ENCODE results near the gene VPS13D. TPM values are rescaled to one million over a fixed set of nuclear protein-coding genes. Genes with fewer than 3 reads are reported as not detected.

Gene VPS13D
- total RNA-seq, 1 experiment from 2014 or later, result 33.1 TPM

DNA sequence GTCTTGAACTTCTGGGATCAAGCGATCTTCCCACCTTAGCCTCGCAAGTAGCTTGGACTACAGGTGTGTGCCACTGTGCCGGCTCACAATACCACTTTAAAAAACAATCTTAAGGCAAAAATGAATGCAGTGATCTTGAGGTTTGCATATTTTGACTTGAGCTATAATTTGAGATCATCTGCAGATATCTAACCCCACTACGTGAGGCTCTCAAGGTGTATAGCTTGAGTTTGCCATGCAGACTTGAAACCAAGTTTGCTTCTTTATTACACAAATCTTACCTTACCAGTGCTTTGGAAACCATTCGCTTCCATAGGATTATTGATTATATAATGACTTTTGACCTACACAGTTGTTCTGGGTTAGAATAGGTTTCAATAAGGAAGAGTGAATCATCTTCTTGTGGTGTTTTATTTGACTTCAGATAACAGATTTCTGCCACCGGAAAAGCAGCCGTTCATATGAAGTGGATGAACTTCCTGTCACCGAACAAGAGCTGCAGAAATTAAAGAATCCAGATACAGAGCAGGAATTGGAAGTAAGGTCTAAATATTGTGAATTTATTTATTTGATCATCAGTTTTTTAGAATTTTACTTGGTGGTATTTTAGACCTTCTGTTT lies 155.1 kb downstream of the VPS13D start:
- in situ Hi-C loops (cut with HindIII; ENCODE audit: low pct_unique_long_range_greater_than_20kb, low sequenced_read_pairs), result no loop called here
- Histone ChIP-seq H3K4me3 (ENCODE audit: low read depth in 2 of 2, low read length in 2 of 2) (no peak overlapping the region), H3K27ac (ENCODE audit: low read length) (no peak overlapping the region), H3K27me3 (ENCODE audit: control insufficient read depth, insufficient read depth, low read length) (no peaks in the 10 kb centered on the region), H3K4me1 (ENCODE audit: control insufficient read depth, insufficient read depth, low read length) (peaks cover 16% of the 10 kb centered on the region), H3K9me3 (ENCODE audit: control insufficient read depth, insufficient read depth, low read depth, low read length) (peaks cover 17% of the 10 kb centered on the region; the same call in 1 of the 2 replicates), H3K36me3 (ENCODE audit: control insufficient read depth, insufficient read depth, low read length) (peaks cover 7% of the 10 kb centered on the region; the same call in 1 of the 2 replicates)
- POLR2A ChIA-PET, result interaction anchor here (0.6 to 0.7 kb wide), 2 partner anchors 69 to 106 kb away, joined by 3 read pairs; no protein-coding TSS in a partner anchor
- DNase-seq (ENCODE audit: low read depth, low spot score), result no peak
- TF ChIP-seq POLR2AphosphoS5 (IDR thresholded peaks at IDR 0.05; ENCODE audit: low read depth, low read length) (no peak), SIN3A (IDR thresholded peaks at IDR 0.05; ENCODE audit: borderline replicate concordance, insufficient read depth, low read depth, low read length) (no peak)
- TF ChIP-seq, protein P1, sequence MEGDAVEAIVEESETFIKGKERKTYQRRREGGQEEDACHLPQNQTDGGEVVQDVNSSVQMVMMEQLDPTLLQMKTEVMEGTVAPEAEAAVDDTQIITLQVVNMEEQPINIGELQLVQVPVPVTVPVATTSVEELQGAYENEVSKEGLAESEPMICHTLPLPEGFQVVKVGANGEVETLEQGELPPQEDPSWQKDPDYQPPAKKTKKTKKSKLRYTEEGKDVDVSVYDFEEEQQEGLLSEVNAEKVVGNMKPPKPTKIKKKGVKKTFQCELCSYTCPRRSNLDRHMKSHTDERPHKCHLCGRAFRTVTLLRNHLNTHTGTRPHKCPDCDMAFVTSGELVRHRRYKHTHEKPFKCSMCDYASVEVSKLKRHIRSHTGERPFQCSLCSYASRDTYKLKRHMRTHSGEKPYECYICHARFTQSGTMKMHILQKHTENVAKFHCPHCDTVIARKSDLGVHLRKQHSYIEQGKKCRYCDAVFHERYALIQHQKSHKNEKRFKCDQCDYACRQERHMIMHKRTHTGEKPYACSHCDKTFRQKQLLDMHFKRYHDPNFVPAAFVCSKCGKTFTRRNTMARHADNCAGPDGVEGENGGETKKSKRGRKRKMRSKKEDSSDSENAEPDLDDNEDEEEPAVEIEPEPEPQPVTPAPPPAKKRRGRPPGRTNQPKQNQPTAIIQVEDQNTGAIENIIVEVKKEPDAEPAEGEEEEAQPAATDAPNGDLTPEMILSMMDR (IDR thresholded peaks at IDR 0.05), result no peak
- ATAC-seq, result no peak
- intact Hi-C loops (cut with micrococcal nuclease; ENCODE audit: unreplicated experiment), result no loop called here
- CTCF ChIA-PET, result no interaction called here
- no TSS peak for BruUV-seq (replicated peaks)

DNA sequence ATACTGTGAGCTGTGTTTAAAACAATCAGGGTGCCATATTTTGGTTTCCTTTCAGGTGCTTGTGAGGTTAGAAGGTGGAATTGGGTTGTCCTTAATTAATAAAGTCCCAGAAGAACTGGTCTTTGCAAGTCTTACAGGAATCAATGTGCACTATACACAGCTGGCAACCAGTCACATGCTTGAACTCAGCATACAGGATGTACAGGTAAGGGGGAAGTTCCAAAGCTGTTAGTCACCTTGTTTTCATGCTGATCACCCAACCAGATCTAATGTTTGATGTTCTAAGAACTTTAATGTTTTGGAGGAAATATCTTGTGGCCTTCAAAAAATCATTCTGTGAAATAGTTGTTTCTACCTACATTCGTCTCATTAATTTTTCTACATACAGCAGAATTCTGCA lies 156.3 kb downstream of the VPS13D start:
- POLR2A ChIA-PET, result no interaction called here
- CTCF ChIA-PET, result no interaction called here
- Histone ChIP-seq H3K27ac (ENCODE audit: low read length) (no peak overlapping the region), H3K27me3 (ENCODE audit: control insufficient read depth, insufficient read depth, low read length) (no peaks in the 10 kb centered on the region), H3K4me1 (ENCODE audit: control insufficient read depth, insufficient read depth, low read length) (peaks cover 4% of the 10 kb centered on the region; the same call in 1 of the 2 replicates), H3K4me3 (ENCODE audit: low read depth in 2 of 2, low read length in 2 of 2) (no peak overlapping the region), H3K36me3 (ENCODE audit: control insufficient read depth, insufficient read depth, low read length) (peaks cover 7% of the 10 kb centered on the region; the same call in 1 of the 2 replicates), H3K9me3 (ENCODE audit: control insufficient read depth, insufficient read depth, low read depth, low read length) (peaks cover 17% of the 10 kb centered on the region; the same call in 1 of the 2 replicates)
- DNase-seq (ENCODE audit: low read depth, low spot score) (no peak), ATAC-seq (no peak)
- TF ChIP-seq POLR2AphosphoS5 (IDR thresholded peaks at IDR 0.05; ENCODE audit: low read depth, low read length), result no peak
- no peak for TF ChIP-seq SIN3A (IDR thresholded peaks at IDR 0.05; ENCODE audit: borderline replicate concordance, insufficient read depth, low read depth, low read length)
- TF ChIP-seq, protein P1 (IDR thresholded peaks at IDR 0.05), result no peak
- no peak for TF ChIP-seq TCF7L2 (IDR thresholded peaks at IDR 0.05; ENCODE audit: low read depth, low read length)
- TF ChIP-seq, protein P2, sequence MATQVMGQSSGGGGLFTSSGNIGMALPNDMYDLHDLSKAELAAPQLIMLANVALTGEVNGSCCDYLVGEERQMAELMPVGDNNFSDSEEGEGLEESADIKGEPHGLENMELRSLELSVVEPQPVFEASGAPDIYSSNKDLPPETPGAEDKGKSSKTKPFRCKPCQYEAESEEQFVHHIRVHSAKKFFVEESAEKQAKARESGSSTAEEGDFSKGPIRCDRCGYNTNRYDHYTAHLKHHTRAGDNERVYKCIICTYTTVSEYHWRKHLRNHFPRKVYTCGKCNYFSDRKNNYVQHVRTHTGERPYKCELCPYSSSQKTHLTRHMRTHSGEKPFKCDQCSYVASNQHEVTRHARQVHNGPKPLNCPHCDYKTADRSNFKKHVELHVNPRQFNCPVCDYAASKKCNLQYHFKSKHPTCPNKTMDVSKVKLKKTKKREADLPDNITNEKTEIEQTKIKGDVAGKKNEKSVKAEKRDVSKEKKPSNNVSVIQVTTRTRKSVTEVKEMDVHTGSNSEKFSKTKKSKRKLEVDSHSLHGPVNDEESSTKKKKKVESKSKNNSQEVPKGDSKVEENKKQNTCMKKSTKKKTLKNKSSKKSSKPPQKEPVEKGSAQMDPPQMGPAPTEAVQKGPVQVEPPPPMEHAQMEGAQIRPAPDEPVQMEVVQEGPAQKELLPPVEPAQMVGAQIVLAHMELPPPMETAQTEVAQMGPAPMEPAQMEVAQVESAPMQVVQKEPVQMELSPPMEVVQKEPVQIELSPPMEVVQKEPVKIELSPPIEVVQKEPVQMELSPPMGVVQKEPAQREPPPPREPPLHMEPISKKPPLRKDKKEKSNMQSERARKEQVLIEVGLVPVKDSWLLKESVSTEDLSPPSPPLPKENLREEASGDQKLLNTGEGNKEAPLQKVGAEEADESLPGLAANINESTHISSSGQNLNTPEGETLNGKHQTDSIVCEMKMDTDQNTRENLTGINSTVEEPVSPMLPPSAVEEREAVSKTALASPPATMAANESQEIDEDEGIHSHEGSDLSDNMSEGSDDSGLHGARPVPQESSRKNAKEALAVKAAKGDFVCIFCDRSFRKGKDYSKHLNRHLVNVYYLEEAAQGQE (IDR thresholded peaks at IDR 0.05; ENCODE audit: insufficient read depth in 1 of 2, low read depth in 2 of 2, low read length in 1 of 2), result no peak
- in situ Hi-C loops (cut with HindIII; ENCODE audit: low pct_unique_long_range_greater_than_20kb, low sequenced_read_pairs), result no loop called here
- no TSS peak for BruUV-seq (replicated peaks)
- intact Hi-C loops (cut with micrococcal nuclease; ENCODE audit: unreplicated experiment), result no loop called here

Data from Panc1 (cell line).